ENCODE data around the gene TMEM86A. TPM values are rescaled to one million over a fixed set of nuclear protein-coding genes. Genes with fewer than 3 reads are reported as not detected.

TMEM86A gene
- total RNA-seq, 1 experiment from 2014 or later = 0.09 TPM

GRCh38 chr11:18733202-18733601 lies 34.6 kb downstream of the TMEM86A start:
- POLR2A ChIA-PET (ENCODE audit: low non-redundant PET) = no interaction called here
- Histone ChIP-seq H3K9me3 (ENCODE audit: low read depth, low read length, poor library complexity, severe bottlenecking) (no peaks in the 10 kb centered on the region), H3K36me3 (ENCODE audit: insufficient read depth, low read length, poor library complexity, severe bottlenecking) (no peaks in the 10 kb centered on the region), H3K27ac (ENCODE audit: low read depth, low read length, poor library complexity, severe bottlenecking) (no peak overlapping the region), H3K4me1 (ENCODE audit: insufficient read depth, low read length, poor library complexity, severe bottlenecking) (no peaks in the 10 kb centered on the region), H3K27me3 (replicated peaks; ENCODE audit: insufficient read depth, low read depth, low read length, poor library complexity) (no peaks in the 10 kb centered on the region), H3K4me3 (ENCODE audit: low read depth, low read length, poor library complexity, severe bottlenecking) (no peak overlapping the region)
- no peak for TF ChIP-seq CTCF (conservative IDR thresholded peaks at IDR 0.05; ENCODE audit: low read depth, low read length)
- no peak for TF ChIP-seq EZH2 (IDR thresholded peaks at IDR 0.05; ENCODE audit: borderline replicate concordance, low read depth, low read length, poor library complexity, severe bottlenecking)
- intact Hi-C loops (cut with micrococcal nuclease; ENCODE audit: unreplicated experiment) = loop anchor here (5.0 to 10.0 kb wide), 2 partner anchors 488 to 616 kb away; partner anchors contain the start of gene SAA2
- DNase-seq (ENCODE audit: low spot score) = no peak
- CTCF ChIA-PET = no interaction called here
- BruUV-seq (replicated peaks) = no TSS peak

- ChIA-PET CTCF (no interaction called here), POLR2A (ENCODE audit: low non-redundant PET) (no interaction called here)
- DNase-seq (ENCODE audit: low spot score) = no peak
- Histone ChIP-seq H3K36me3 (ENCODE audit: insufficient read depth, low read length, poor library complexity, severe bottlenecking) (no peaks in the 10 kb centered on the region), H3K9me3 (ENCODE audit: low read depth, low read length, poor library complexity, severe bottlenecking) (no peaks in the 10 kb centered on the region), H3K4me1 (ENCODE audit: insufficient read depth, low read length, poor library complexity, severe bottlenecking) (no peaks in the 10 kb centered on the region), H3K27me3 (replicated peaks; ENCODE audit: insufficient read depth, low read depth, low read length, poor library complexity) (no peaks in the 10 kb centered on the region), H3K4me3 (ENCODE audit: low read depth, low read length, poor library complexity, severe bottlenecking) (no peak overlapping the region), H3K27ac (ENCODE audit: low read depth, low read length, poor library complexity, severe bottlenecking) (no peak overlapping the region)
- BruUV-seq (replicated peaks) = no TSS peak
- intact Hi-C loops (cut with micrococcal nuclease; ENCODE audit: unreplicated experiment) = loop anchor here (10.0 kb wide), 1 partner anchor 492 kb away; the partner anchor contains the start of gene SAA2
- TF ChIP-seq EZH2 (IDR thresholded peaks at IDR 0.05; ENCODE audit: borderline replicate concordance, low read depth, low read length, poor library complexity, severe bottlenecking) (no peak), CTCF (conservative IDR thresholded peaks at IDR 0.05; ENCODE audit: low read depth, low read length) (no peak)
Observed at GRCh38 chr11:18736590-18737148, 38.1 kb downstream of the TMEM86A start.

- CTCF ChIA-PET = no interaction called here
- Histone ChIP-seq H3K9me3 (ENCODE audit: low read depth, low read length, poor library complexity, severe bottlenecking) (no peaks in the 10 kb centered on the region), H3K36me3 (ENCODE audit: insufficient read depth, low read length, poor library complexity, severe bottlenecking) (no peaks in the 10 kb centered on the region), H3K4me3 (ENCODE audit: low read depth, low read length, poor library complexity, severe bottlenecking) (no peak overlapping the region), H3K27ac (ENCODE audit: low read depth, low read length, poor library complexity, severe bottlenecking) (no peak overlapping the region), H3K27me3 (replicated peaks; ENCODE audit: insufficient read depth, low read depth, low read length, poor library complexity) (no peaks in the 10 kb centered on the region), H3K4me1 (ENCODE audit: insufficient read depth, low read length, poor library complexity, severe bottlenecking) (no peaks in the 10 kb centered on the region)
- no peak for DNase-seq (ENCODE audit: low spot score)
- POLR2A ChIA-PET (ENCODE audit: low non-redundant PET) = no interaction called here
- intact Hi-C loops (cut with micrococcal nuclease; ENCODE audit: unreplicated experiment) = loop anchor here (10.0 kb wide), 1 partner anchor 493 kb away; the partner anchor contains the start of gene SAA2
- no peak for TF ChIP-seq CTCF (conservative IDR thresholded peaks at IDR 0.05; ENCODE audit: low read depth, low read length)
- TF ChIP-seq EZH2 (IDR thresholded peaks at IDR 0.05; ENCODE audit: borderline replicate concordance, low read depth, low read length, poor library complexity, severe bottlenecking) = no peak
- BruUV-seq (replicated peaks) = no TSS peak
Observed at GRCh38 chr11:18737642-18738041, 39.1 kb downstream of the TMEM86A start.

Measured in A673 (cell line).